ENCODE results near the gene WNK4.
A peak's percentile ranks its signal among the peaks of the same experiment; 100 is the strongest.

The WNK4 gene

DNA sequence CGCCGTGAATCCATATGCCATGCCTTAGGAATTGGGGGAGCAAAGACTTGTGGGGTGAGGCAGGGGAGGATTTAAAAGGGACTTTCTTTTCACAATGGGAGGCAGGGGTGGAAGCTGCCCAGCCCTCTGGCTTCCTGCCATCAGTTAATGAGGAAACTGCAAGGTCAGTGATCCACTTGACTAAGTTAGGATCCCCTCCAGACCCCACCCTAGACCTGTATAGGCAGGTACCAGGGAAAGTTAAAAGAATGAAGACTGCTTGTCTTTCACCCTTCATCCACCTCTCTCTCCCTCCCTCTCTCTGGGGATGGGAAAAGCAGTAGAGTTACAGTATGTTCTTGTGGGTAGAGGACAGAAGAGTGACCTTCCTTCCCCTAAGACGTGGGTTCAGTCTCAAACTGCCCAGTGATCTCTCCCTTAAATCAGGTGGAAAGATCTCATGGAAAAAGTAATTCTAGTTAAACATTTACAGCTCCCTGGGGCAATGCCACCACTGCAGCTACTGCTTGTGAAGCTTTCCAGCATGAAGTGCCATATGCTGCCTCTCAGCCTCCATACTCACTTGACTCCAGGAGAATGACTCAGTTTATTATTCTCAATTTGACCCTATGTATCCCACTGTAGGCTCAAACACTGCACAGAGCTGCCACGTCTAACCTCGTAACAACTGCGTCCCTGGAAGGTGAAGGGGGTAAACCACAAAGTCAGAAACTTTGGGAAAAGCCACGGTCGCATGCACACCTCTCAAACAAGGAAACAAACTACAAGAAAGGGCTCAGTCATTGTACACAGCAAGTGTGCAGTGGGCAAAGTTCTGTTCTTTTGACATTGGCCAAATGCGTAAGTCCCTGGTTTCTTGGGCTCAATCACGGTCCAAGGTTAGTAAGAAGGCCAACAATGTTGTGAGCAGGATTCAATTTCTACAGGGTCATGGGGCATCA is 16.9 kb downstream of the WNK4 start:
- TF ChIP-seq POLR2A (IDR thresholded peaks at IDR 0.05; ENCODE audit: extremely low read depth, insufficient read length): no peak
- TF ChIP-seq, protein P1, sequence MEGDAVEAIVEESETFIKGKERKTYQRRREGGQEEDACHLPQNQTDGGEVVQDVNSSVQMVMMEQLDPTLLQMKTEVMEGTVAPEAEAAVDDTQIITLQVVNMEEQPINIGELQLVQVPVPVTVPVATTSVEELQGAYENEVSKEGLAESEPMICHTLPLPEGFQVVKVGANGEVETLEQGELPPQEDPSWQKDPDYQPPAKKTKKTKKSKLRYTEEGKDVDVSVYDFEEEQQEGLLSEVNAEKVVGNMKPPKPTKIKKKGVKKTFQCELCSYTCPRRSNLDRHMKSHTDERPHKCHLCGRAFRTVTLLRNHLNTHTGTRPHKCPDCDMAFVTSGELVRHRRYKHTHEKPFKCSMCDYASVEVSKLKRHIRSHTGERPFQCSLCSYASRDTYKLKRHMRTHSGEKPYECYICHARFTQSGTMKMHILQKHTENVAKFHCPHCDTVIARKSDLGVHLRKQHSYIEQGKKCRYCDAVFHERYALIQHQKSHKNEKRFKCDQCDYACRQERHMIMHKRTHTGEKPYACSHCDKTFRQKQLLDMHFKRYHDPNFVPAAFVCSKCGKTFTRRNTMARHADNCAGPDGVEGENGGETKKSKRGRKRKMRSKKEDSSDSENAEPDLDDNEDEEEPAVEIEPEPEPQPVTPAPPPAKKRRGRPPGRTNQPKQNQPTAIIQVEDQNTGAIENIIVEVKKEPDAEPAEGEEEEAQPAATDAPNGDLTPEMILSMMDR (IDR thresholded peaks at IDR 0.05; ENCODE audit: low read depth, low read length): no peak
- TF ChIP-seq, protein P2, sequence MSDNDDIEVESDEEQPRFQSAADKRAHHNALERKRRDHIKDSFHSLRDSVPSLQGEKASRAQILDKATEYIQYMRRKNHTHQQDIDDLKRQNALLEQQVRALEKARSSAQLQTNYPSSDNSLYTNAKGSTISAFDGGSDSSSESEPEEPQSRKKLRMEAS (IDR thresholded peaks at IDR 0.05; ENCODE audit: low read depth, low read length): no peak
- no peak for TF ChIP-seq MYC (IDR thresholded peaks at IDR 0.05; ENCODE audit: low read depth, low read length)
- H3K4me3 ChIP-seq (ENCODE audit: low read depth, low read length): peak overlapping the region; percentile 86
- DNase-seq (ENCODE audit: low read depth): no peak

DNA sequence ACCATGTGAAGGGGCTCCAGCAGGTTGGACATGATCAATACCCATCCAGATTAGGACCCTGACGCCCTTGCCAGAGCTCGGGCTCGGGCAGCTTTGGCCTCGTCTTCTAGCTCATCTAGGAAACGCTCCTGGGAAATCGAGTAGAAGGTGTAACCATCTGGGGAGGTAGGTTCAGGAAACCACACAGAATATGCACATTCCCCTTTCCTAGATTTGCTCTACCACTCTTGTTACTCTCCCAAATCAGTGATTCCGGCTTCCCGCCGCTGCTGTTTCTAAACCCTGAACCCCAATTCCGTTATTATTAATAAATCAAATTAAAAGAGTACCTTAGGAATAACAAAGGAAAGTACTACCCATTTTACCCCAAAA is 17.6 kb downstream of the WNK4 start:
- peak overlapping the region; percentile 86 for H3K4me3 ChIP-seq (ENCODE audit: low read depth, low read length)
- DNase-seq (ENCODE audit: low read depth): no peak
- TF ChIP-seq, protein P1 (IDR thresholded peaks at IDR 0.05; ENCODE audit: low read depth, low read length): no peak
- TF ChIP-seq MYC (IDR thresholded peaks at IDR 0.05; ENCODE audit: low read depth, low read length): no peak
- no peak for TF ChIP-seq POLR2A (IDR thresholded peaks at IDR 0.05; ENCODE audit: extremely low read depth, insufficient read length)
- TF ChIP-seq, protein P2 (IDR thresholded peaks at IDR 0.05; ENCODE audit: low read depth, low read length): no peak

DNA sequence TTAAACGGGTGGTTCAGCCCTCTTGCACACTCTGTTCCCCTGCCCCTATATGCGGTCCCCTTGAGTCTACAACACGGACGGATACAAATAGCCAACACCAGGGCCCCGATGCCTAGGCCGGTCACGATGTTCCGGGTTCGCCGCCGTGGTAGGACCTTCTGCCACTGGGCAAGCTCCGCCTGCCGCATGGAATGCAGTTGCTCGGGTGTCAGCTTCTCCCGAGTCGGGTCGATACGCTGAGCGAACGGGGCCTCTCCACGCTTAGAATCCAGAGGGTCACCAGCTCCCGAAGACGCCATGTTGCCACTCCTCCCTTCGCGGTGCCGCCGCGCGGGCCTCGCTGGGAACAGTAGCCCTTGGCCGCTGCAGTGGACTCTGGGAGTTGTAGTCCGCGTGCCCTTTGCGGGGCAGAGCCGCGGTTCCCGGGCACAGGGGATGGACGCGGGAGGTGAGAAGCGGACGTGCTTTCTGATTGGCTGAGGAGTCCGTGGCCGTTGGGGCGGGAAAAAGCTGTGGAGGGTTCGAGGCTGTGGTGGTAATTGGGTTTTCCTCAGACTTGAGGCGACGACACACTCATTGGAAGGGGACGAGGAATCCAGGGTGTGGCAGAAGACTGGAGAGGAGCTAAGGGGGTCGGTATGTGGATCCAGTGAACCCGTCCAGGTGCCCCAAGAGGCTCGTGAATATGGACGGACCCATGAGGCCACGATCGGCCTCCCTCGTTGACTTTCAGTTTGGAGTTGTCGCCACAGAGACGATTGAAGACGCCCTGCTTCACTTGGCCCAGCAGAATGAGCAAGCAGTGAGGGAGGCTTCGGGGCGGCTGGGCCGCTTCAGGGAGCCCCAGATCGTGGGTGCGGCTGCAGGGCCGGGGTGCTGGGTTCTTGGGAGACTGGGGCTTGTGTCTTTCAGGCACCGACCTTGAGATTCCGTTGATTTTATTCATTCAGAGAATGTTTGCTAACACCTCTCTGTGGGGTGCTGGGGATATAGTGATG is 18.3 kb downstream of the WNK4 start, which contains the start of the genes CNTD1 and COA3:
CNTD1 (plus strand) TSS at position 479 of the 998 bp plus-strand sequence; CDS start at position 686, 207 bp downstream.
COA3 (minus strand) TSS at position 322 of the 998 bp plus-strand sequence; CDS start at position 299, 23 bp downstream.
- H3K4me3 ChIP-seq (ENCODE audit: low read depth, low read length): peak within 1 kb of the TSS; percentile 86
- TF ChIP-seq, protein P2 (IDR thresholded peaks at IDR 0.05; ENCODE audit: low read depth, low read length): peak; percentile 50
- TF ChIP-seq POLR2A (IDR thresholded peaks at IDR 0.05; ENCODE audit: extremely low read depth, insufficient read length) (peak; percentile 67), MYC (IDR thresholded peaks at IDR 0.05; ENCODE audit: low read depth, low read length) (peak; percentile 71)
- TF ChIP-seq, protein P1 (IDR thresholded peaks at IDR 0.05; ENCODE audit: low read depth, low read length): no peak
- DNase-seq (ENCODE audit: low read depth): peak; percentile 88

DNA sequence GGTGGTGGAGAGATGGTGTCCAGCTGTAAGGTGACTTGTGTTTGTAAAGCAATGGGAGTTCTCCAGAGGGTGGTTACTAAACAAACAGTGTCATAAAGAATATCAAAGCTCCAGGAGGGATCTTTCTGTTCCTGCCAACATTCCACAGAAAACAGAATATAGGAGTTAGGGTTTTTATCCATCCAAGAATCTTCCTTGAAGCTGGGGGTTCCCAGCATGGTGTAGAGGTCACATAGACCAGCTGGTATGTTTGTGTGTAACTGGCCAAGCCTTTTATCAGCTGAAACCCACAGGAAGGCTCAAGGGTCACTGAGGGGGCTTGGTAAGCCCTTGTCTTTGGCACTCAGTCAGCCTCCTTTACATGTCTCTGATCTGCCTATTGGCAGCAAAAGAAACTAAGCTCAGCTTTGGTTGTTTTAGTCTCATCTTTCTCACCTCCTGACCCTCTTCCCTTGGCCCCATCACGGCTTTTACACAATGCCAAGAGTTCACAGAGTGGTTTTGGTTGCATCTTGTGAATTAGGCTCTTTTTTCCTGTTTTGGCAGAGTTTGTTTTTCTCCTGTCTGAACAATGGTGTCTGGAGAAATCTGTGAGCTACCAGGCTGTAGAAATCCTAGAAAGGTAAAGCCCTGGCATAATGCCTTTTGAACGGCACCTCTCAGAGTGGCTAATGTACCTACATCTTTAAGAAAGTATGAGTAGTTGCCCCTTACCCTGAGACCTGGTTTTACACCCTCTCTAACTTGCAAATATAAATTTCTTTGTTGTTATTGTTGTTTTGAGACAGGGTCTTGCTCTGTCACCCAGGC is 22.9 kb downstream of the WNK4 start:
- TF ChIP-seq, protein P1 (IDR thresholded peaks at IDR 0.05; ENCODE audit: low read depth, low read length): no peak
- TF ChIP-seq, protein P2 (IDR thresholded peaks at IDR 0.05; ENCODE audit: low read depth, low read length): no peak
- TF ChIP-seq POLR2A (IDR thresholded peaks at IDR 0.05; ENCODE audit: extremely low read depth, insufficient read length) (no peak), MYC (IDR thresholded peaks at IDR 0.05; ENCODE audit: low read depth, low read length) (no peak)
- no peak for DNase-seq (ENCODE audit: low read depth)

More for the DNA sequence above, 22.9 kb downstream of the WNK4 start:
- H3K4me3 ChIP-seq (ENCODE audit: low read depth, low read length): no peak overlapping the region
